Neural progenitor cell (in vitro differentiated cells): ENCODE results near the gene CACNA1E.

Source experiments
- EZH2 ChIP-seq: fragments of 200-600 bp; sonication (generic); IDR thresholded peaks from 2 replicates; pipeline ENCODE4 v1.6.1; 2017; ENCODE audit warnings: antibody characterized with exemption, mild to moderate bottlenecking, moderate library complexity
- TF ChIP-seq, protein P1 (sequence below): fragments of 200-600 bp; sonication (generic); IDR thresholded peaks from 2 replicates; pipeline ENCODE4 v1.5.1; 2017; ENCODE audit warnings: antibody characterized with exemption, mild to moderate bottlenecking

DNA sequence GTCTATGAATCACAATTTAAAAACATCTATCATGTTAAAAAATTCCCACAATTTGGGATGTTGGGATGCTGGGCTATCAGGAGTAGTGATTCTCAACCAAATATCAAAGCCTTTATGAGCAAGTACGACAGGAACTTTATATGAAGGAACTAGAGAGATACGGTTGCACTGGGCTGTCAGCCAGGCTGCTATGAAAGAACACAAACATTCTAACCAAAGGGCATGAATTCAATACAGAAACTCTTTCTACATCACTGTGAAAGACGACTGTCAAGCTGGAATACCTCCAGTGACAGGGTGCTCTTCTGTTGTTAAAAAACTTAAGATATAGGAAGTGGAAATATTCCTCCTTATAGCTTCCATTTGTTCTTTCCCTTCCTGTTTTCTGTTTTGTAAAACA is 9.8 kb downstream of the CACNA1E start:
- TF ChIP-seq, protein P1, sequence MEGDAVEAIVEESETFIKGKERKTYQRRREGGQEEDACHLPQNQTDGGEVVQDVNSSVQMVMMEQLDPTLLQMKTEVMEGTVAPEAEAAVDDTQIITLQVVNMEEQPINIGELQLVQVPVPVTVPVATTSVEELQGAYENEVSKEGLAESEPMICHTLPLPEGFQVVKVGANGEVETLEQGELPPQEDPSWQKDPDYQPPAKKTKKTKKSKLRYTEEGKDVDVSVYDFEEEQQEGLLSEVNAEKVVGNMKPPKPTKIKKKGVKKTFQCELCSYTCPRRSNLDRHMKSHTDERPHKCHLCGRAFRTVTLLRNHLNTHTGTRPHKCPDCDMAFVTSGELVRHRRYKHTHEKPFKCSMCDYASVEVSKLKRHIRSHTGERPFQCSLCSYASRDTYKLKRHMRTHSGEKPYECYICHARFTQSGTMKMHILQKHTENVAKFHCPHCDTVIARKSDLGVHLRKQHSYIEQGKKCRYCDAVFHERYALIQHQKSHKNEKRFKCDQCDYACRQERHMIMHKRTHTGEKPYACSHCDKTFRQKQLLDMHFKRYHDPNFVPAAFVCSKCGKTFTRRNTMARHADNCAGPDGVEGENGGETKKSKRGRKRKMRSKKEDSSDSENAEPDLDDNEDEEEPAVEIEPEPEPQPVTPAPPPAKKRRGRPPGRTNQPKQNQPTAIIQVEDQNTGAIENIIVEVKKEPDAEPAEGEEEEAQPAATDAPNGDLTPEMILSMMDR = no peak
- no peak for TF ChIP-seq EZH2
